H9 (cell line): ENCODE data around the gene TEC. TPM values are rescaled to one million over a fixed set of nuclear protein-coding genes. Genes with fewer than 3 reads are reported as not detected.

Experiments
- DNase-seq: peaks from one replicate; pipeline ENCODE4 v3.0.0-alpha.2; 2017
- H2AFZ ChIP-seq: one replicate; pipeline ENCODE4 v1.6.1; 2013; ENCODE audit warnings: mild to moderate bottlenecking, low read length, control low read depth, moderate library complexity
- H2AK5ac ChIP-seq: 2 replicates; pipeline ENCODE4 v1.6.1; 2013; ENCODE audit warnings: low read length, control low read depth, mixed read lengths; ENCODE audit not compliant: insufficient read length
- H2BK120ac ChIP-seq: one replicate; pipeline ENCODE4 v1.6.1; 2013; ENCODE audit warnings: low read depth, mild to moderate bottlenecking, low read length, control low read depth, inconsistent platforms; ENCODE audit not compliant: poor library complexity, severe bottlenecking
- H2BK12ac ChIP-seq: 2 replicates; pipeline ENCODE4 v1.6.1; 2013; ENCODE audit warnings: low read length, control low read depth, mixed read lengths, low read depth; ENCODE audit not compliant: insufficient read length
- H2BK15ac ChIP-seq: 2 replicates; pipeline ENCODE4 v1.6.1; 2013; ENCODE audit warnings: low read depth, low read length, control low read depth
- H2BK20ac ChIP-seq: one replicate; pipeline ENCODE4 v1.6.1; 2013; ENCODE audit warnings: low read depth, mild to moderate bottlenecking, low read length, control low read depth, inconsistent platforms; ENCODE audit not compliant: poor library complexity, severe bottlenecking
- H2BK5ac ChIP-seq: 2 replicates; pipeline ENCODE4 v1.6.1; 2013; ENCODE audit warnings: low read length, control low read depth, mixed read lengths; ENCODE audit not compliant: insufficient read length
- H3K14ac ChIP-seq: 2 replicates; pipeline ENCODE4 v1.6.1; 2013; ENCODE audit warnings: low read length, control low read depth; ENCODE audit not compliant: insufficient read depth
- H3K18ac ChIP-seq: 2 replicates; pipeline ENCODE4 v1.6.1; 2013; ENCODE audit warnings: low read depth, mild to moderate bottlenecking, mixed read lengths, low read length, control low read depth; ENCODE audit not compliant: insufficient read length
- H3K23ac ChIP-seq: 2 replicates; pipeline ENCODE4 v1.6.1; 2013; ENCODE audit warnings: low read length, control low read depth, mixed read lengths, low read depth; ENCODE audit not compliant: insufficient read length
- H3K23me2 ChIP-seq: 2 replicates; pipeline ENCODE4 v1.6.1; 2013; ENCODE audit warnings: low read depth, mild to moderate bottlenecking, mixed read lengths, low read length, control low read depth; ENCODE audit not compliant: insufficient read length, poor library complexity, severe bottlenecking
- H3K27ac ChIP-seq: 2 replicates; pipeline ENCODE4 v1.5.1; 2013; ENCODE audit warnings: low read length, control low read depth, mixed read lengths, low read depth; ENCODE audit not compliant: insufficient read length
- H3K27me3 ChIP-seq: 2 replicates; pipeline ENCODE4 v1.6.1; 2013; ENCODE audit warnings: low read length, control low read depth, inconsistent platforms; ENCODE audit not compliant: insufficient read depth
- H3K4ac ChIP-seq: 2 replicates; pipeline ENCODE4 v1.6.1; 2013; ENCODE audit warnings: low read depth, mild to moderate bottlenecking, control low read depth, inconsistent platforms, low read length, moderate library complexity
- H3K4me1 ChIP-seq: 2 replicates; pipeline ENCODE4 v1.6.1; 2013; ENCODE audit warnings: low read length, control low read depth, inconsistent platforms; ENCODE audit not compliant: insufficient read depth
- H3K4me2 ChIP-seq: 2 replicates; pipeline ENCODE4 v1.6.1; 2013; ENCODE audit warnings: low read length, control low read depth, mixed read lengths; ENCODE audit not compliant: insufficient read length, insufficient read depth
- H3K56ac ChIP-seq: 2 replicates; pipeline ENCODE4 v1.6.1; 2013; ENCODE audit warnings: low read depth, mild to moderate bottlenecking, mixed read lengths, low read length, control low read depth; ENCODE audit not compliant: insufficient read length
- H3K79me1 ChIP-seq: 2 replicates; pipeline ENCODE4 v1.6.1; 2013; ENCODE audit warnings: low read depth, mild to moderate bottlenecking, moderate library complexity, low read length, control low read depth, inconsistent platforms; ENCODE audit not compliant: insufficient read depth, poor library complexity, severe bottlenecking
- H3K79me2 ChIP-seq: 2 replicates; pipeline ENCODE4 v1.6.1; 2013; ENCODE audit warnings: low read length, control low read depth, inconsistent platforms; ENCODE audit not compliant: insufficient read depth
- H3K9ac ChIP-seq: 2 replicates; pipeline ENCODE4 v1.6.1; 2013; ENCODE audit warnings: low read length, control low read depth, mixed read lengths; ENCODE audit not compliant: insufficient read length; ENCODE audit errors: extremely low read depth
- H3K9me3 ChIP-seq: one replicate; pipeline ENCODE4 v1.6.1; 2013; ENCODE audit warnings: low read depth, low read length, inconsistent platforms; ENCODE audit not compliant: control insufficient read depth
- H3T11ph ChIP-seq: one replicate; pipeline ENCODE4 v1.6.1; 2013; ENCODE audit warnings: mild to moderate bottlenecking, low read length, control low read depth, inconsistent platforms
- H4K20me1 ChIP-seq: one replicate; pipeline ENCODE4 v1.6.1; 2013; ENCODE audit not compliant: control insufficient read depth, insufficient read length, insufficient read depth
- H4K5ac ChIP-seq: 2 replicates; pipeline ENCODE4 v1.6.1; 2013; ENCODE audit warnings: low read depth, mild to moderate bottlenecking, mixed read lengths, low read length, control low read depth; ENCODE audit not compliant: insufficient read length
- H4K8ac ChIP-seq: replicated peaks from 2 replicates; pipeline ENCODE4 v1.6.1; 2013; ENCODE audit warnings: low read length, control low read depth, mixed read lengths, low read depth; ENCODE audit not compliant: insufficient read length
- H4K91ac ChIP-seq: 2 replicates; pipeline ENCODE4 v1.6.1; 2013; ENCODE audit warnings: low read depth, mild to moderate bottlenecking, moderate library complexity, mixed read lengths, low read length, control low read depth; ENCODE audit not compliant: insufficient read length
- H3K27ac Mint-ChIP-seq, 3 experiments: 2 replicates in 2 of 3; 3 replicates in 1 of 3; pipeline ENCODE4 v1.8.0; 2020 to 2021; ENCODE audit warnings: mixed read lengths in 3 of 3, mild to moderate bottlenecking in 1 of 3, moderate library complexity in 1 of 3
- H3K27me3 Mint-ChIP-seq: 2 replicates; pipeline ENCODE4 v1.8.0; 2021; ENCODE audit warnings: low read depth, mild to moderate bottlenecking, moderate library complexity, mixed read lengths
- H3K36me3 Mint-ChIP-seq, 3 experiments: 2 replicates in 2 of 3; 3 replicates in 1 of 3; pipeline ENCODE4 v1.8.0; 2020 to 2021; ENCODE audit warnings: low read depth in 3 of 3, mixed read lengths in 3 of 3; ENCODE audit not compliant: insufficient read depth in 1 of 3
- H3K4me1 Mint-ChIP-seq, 2 experiments: 2 replicates each; pipeline ENCODE4 v1.8.0; 2020; ENCODE audit warnings: mixed read lengths in 2 of 2
- H3K4me3 Mint-ChIP-seq, 2 experiments: 2 replicates in 1 of 2; 3 replicates in 1 of 2; pipeline ENCODE4 v1.8.0; 2020 to 2021; ENCODE audit warnings: mild to moderate bottlenecking in 2 of 2, mixed read lengths in 2 of 2, moderate library complexity in 1 of 2
- H3K9me3 Mint-ChIP-seq, 2 experiments: 2 replicates in 1 of 2; 3 replicates in 1 of 2; pipeline ENCODE4 v1.8.0; 2020; ENCODE audit warnings: mild to moderate bottlenecking in 2 of 2, mixed read lengths in 2 of 2, moderate library complexity in 1 of 2
- CTCF ChIP-seq: fragments of 200-600 bp; sonication (generic); conservative IDR thresholded peaks from 3 replicates; pipeline ENCODE4 v1.8.0; 2021; ENCODE audit warnings: antibody characterized with exemption, mild to moderate bottlenecking
- WGBS: extraction: QIAGEN DNeasy Blood & Tissue Kit; methylation state at CpG from one replicate; pipeline ENCODE4 v1.1.7; 2013; ENCODE audit warnings: missing lambda C conversion rate, low lambda C conversion rate, mixed read lengths; ENCODE audit not compliant: insufficient read length; ENCODE audit errors: extremely low coverage; 5-methylcytosine and 5-hydroxymethylcytosine counted together
- total RNA-seq: library from RNA; stranded (reverse); gene quantifications from 2 replicates; pipeline ENCODE4 v1.2.1, GENCODE V29; 2021

Gene TEC
- total RNA-seq, 1 experiment from 2014 or later: 1.8 TPM

DNA sequence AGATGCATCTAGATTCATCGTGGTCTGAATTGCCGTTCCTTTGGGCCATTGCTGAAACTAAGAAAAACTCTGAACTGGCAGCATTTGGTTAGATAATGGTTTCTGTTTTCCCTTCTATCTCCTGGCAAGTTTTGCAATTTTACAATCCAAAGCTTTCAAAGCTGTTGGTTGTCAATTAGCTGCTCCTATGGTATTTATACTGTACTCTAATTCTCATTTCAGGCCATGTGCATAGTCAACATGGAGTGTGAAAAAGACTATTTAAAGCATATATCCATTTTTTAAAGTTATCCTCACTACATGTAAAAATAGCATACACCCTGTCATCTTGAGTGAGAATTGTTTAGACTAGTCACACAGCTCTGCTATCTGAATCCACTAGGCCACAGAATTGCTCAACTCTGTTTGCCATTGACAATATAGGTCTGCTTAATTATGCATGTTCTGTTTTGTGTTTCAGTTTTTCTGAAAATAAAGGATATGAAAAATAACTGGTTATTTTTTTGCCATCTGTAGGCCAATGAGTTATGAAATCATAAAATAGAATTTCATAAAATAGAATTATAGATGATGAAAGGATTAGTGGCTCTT is 27.7 kb upstream of the TEC start:
- H4K91ac ChIP-seq: no peak overlapping the region
- H2AK5ac ChIP-seq: no peak overlapping the region
- H2BK120ac ChIP-seq: no peak overlapping the region
- no peak overlapping the region for H2BK5ac ChIP-seq
- H3K4me1 Mint-ChIP-seq: no peaks in the 10 kb centered on the region
- no peak overlapping the region for H3K4ac ChIP-seq
- H3K36me3 Mint-ChIP-seq: peaks cover 2 to 8% (median 3%) of the 10 kb centered on the region in 3 experiments; a peak in 4 of 7 replicates
- no peaks in the 10 kb centered on the region for H3K9me3 ChIP-seq
- H3K79me1 ChIP-seq: no peaks in the 10 kb centered on the region
- DNase-seq: no peak
- no peaks in the 10 kb centered on the region for H3K4me1 ChIP-seq
- H2AFZ ChIP-seq: no peak overlapping the region
- H3K27ac ChIP-seq: no peak overlapping the region
- no peak overlapping the region for H3K4me2 ChIP-seq
- no peak overlapping the region for H3K56ac ChIP-seq
- no peak overlapping the region for H2BK20ac ChIP-seq
- no peak overlapping the region for H2BK12ac ChIP-seq
- H4K8ac ChIP-seq: no peak overlapping the region
- no peaks in the 10 kb centered on the region for H3K23me2 ChIP-seq
- H3K9ac ChIP-seq: no peak overlapping the region
- H3K23ac ChIP-seq: no peak overlapping the region
- H3K27me3 ChIP-seq: no peaks in the 10 kb centered on the region
- H3K4me3 Mint-ChIP-seq: no peak overlapping the region
- H3K27ac Mint-ChIP-seq: no peak overlapping the region
- H3K18ac ChIP-seq: no peak overlapping the region
- no peak overlapping the region for H3K14ac ChIP-seq
- no peaks in the 10 kb centered on the region for H4K20me1 ChIP-seq
- H3T11ph ChIP-seq: no peak overlapping the region
- no peak overlapping the region for H4K5ac ChIP-seq
- no peak overlapping the region for H2BK15ac ChIP-seq
- no peak for TF ChIP-seq CTCF
- no peaks in the 10 kb centered on the region; the same call in 1 of the 2 replicates for H3K27me3 Mint-ChIP-seq
- H3K9me3 Mint-ChIP-seq: peaks cover 7 to 10% of the 10 kb centered on the region in 2 experiments; a peak in 4 of 5 replicates
- no CpG with 5 or more reads among the region's 2 CpGs for WGBS
- H3K79me2 ChIP-seq: no peaks in the 10 kb centered on the region
